HG03571 (cell line): ENCODE data around the gene ANKRD16.

Experiments used
- ATAC-seq: cut with Tn5 transposase; IDR thresholded peaks from one replicate; pipeline ENCODE4 v1.9.1; 2021; ENCODE audit not compliant: unreplicated experiment

ANKRD16 gene

DNA sequence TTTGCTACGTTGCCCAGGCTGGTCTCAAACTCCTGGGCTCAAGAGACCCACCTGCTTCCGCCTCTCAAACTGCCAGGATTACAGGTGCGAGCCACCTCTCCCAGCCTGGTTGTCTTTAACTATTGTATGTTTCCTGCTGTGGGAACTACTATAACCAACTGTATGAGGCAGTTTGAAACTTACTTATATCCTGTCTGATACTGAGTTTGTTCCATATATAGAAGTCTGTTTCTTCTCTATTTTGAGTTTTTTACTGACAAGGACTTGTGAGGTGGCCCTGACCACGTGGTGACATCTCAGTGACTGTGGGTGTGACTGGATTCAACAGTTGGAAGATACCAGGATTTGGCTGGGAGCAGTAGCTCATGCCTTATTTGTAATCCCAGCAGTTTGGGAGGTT is 14.5 kb upstream of the ANKRD16 start:
- ATAC-seq = peak; percentile 94

DNA sequence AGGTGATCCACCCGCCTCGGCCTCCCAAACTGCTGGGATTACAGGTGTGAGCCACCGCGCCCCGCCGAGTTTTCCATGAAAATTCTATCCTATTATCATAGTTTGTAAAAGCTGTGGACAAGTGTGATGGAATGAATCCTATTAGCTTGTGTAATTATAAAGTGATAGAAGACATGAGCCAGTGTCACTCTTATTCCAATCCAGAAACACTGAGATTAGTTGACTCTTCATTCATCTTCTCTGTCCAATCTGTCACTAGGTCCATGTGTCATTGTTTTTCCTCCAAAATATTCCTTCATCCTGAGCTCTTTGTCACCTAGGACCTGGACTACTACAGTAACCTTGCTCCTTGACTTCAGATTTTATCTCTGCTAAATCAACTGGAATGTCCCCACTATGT is 13.9 kb upstream of the ANKRD16 start:
- no peak for ATAC-seq

DNA sequence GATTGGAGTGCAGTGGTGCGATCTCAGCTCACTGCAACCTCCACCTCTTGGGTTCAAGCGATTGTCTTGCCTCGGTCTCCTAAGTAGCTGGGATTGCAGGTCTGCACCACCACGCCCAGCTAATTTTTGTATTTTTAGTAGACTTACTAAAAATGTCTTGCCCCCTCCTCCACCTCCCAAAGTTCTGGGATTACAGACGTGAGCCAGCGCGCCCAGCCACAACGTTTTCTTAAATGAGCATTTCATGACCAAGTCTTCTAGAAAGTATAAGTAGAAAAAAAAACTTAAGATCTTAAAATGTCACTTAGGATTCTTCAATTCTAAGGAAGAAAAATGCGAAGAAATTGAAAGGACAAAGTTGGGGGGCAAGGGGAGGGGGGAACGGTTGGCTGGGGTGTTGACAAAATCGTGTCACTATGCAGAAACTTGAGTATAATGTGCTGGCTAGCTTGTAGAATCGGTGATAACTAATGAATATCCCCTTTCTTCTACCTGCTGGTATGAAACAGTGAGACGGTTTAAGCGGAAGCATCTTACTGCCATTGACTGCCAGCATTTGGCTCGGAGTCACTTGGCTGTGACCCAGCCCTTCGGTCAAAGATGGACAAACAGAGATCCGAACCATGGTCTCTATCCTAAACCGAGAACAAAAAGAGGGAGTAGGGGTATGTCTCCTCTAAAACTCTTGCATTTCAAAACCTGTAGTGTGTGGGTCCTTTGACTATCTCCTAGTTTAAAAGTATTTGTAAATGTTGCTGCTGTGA is 13.0 kb upstream of the ANKRD16 start:
- ATAC-seq = no peak

DNA sequence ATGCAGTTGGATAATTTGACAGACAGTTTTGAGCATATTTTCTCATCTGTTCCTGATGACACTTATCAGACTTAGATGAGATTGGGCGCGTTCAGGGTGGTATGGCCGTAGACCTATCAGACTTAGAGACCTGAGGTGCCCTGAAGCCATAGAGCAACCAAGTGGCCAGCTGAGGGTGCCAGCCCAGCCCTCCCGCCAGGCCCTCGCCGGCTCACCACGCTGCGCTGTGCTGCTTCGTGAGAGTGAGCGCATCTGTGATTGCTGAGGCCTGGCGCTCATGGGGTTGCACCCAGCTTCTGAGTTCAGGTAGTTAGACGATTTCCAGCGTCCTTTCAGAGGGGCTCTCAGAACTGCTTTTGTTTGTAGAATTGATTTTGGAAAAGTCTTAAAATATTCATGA is 10.6 kb upstream of the ANKRD16 start:
- ATAC-seq = no peak

DNA sequence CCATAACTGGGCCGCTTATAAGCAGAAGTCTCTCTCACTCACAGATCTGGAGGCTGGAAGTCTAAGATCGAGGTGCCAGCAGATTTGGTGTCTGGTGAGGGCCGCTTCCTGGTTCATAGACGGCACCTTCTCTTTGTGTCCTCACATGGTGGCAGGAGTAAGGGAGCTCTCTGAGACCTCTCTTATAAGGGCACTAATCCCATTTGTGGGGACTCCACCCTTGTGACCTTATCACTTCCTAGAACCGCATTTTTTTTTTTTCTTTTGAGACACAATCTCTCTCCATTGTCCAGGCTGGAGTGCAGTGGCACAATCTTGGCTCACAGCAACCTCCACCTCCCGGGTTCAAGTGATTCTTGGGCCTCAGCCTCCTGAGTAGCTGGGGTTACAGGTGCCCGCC is 8.5 kb upstream of the ANKRD16 start:
- no peak for ATAC-seq

DNA sequence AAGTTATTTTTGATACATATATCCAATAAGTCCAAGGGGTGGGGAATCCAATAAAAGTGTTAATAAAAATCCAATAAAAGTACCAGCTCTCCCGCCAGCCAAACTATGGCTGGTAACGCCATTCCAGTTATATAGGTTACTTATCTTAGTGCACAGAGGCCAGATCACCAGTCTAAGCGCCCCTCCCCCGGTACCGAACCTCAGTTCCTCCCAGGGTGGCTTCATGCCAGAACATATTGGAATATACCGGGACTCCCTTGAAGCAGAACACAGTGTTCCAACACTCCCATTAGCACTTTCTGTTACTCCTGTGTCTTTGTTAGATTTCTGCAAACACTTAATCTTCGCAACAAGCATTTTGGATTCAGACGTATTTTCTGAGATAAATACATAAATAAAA is 7.8 kb upstream of the ANKRD16 start:
- ATAC-seq = no peak

DNA sequence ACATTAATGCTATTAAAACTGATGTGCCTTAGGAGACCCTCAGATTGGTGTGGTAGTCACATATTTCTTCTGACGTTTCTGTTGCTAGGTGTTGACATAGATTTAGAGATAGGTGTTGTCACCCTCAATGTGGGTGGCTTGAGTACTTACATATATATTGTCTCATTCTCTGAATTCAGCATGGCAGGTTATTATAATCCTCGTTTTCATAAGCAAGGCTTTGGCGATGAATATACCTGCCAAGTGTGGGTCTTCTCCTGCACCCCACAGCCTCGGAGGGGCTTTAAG is 7.3 kb upstream of the ANKRD16 start:
- ATAC-seq = no peak

DNA sequence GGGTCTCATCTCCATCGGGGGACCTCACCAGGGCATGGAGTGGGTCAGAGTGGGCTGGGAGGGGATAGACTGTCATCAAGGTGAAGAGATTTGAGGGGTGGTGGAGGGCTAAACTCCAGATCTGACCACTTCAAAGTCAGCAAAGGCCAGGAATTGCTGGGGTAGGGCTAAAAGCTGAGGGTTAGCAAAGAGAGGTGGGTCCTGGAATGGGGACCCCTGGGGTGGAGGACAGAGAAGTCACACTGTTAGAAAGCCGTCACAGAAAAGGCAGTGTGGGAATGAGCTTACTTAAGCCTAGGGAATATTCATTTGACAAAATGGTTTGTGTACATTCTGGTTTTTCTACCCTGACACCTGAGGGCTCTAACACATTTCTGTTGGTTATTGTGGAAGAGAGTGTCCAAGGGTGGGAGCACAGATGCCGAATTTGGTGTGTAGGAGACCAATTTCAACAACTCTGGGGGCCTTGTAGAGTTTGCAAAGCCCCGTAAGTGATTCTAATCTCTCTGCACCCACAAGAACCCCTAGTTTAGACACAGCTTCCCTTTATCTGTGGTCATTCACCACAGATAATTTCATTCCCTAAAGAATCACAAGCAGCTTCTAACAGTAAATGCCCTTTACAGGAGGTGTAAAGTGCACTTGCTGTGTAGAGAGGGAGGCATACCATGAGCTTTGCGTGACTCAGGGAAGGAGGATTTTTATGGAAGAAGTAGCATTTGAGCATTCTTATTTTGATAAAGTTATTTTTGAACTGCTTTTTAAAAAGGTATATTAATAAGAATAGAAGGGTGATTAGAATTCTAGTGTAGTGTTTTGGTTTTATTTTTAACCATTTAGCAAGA is 6.7 kb upstream of the ANKRD16 start:
- no peak for ATAC-seq

DNA sequence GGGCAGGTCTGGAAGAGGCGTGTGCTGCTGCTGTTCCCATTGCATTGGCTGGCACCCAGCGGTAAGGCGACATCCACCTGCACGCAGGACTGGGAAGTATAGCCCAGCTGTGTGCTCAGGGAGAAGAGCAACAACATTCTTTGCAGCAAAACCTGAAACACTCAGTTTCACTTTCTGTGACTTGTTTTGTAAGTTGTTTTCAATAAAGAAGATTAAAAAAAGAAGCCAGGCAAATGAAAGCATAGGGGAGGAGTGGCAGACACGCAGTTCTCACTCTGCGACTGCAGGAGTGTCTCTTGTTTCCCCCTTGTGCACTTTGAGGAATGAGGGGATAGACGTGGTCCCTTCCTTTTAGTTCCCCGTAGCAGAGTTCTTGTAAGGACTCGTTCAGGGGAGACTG is 6.1 kb upstream of the ANKRD16 start:
- ATAC-seq = peak; percentile 52

DNA sequence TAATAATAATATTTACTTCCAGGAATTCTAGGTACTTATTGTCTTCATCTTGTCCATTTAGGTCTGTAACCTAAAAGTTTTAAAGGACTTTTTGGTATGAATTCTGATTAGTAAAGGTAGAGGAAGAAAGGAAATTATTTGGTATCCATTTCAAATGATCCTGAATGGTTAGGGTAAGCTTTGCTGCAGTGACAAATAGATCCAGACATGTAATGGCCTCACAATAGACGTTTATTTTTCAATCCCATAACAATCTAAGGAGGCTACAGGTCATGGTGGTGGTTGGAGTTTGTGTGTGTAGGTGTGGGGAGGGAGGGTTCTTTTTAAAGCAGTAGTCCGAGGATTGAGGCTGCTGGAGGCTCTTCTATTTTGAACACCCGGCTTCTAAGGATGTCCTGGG is 5.7 kb upstream of the ANKRD16 start:
- ATAC-seq = no peak

DNA sequence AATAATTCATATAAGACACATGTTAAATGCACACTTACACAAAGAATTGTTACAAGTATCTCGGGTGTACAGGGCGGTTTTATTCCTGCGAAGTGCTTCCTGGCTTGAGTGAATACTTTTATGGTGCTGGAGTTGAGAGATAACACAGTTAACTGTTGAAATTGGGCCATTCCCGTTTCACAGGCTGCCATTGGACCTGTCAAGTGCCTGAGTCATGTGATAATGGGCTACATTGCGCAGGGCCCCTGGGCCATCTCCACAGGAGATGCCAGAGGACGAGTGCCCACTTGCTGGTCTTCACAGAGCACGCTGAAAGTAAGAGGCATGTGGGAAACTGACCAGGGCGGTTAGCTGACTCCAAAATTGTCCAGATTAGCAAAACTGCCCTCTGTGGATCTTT is 5.2 kb upstream of the ANKRD16 start:
- no peak for ATAC-seq

DNA sequence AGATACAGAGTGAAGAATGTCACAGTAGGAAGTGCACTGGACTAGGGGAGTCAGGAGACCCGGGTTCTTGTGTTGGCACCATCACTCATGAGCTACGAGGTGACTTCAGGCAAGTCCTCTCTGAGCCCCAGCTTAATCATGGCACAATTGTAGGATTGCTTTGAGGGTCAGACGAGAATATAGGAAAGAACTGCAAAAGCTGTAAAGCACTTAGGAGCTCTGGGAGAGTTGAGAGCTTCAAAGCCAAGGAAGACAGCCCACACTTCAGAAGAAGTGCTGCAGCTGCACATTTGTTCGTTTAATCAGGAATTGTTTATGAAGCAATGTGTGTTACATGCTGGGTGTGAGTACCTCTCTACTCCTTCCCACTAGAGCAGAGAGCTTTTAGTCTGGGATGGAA is 4.7 kb upstream of the ANKRD16 start:
- ATAC-seq = no peak

DNA sequence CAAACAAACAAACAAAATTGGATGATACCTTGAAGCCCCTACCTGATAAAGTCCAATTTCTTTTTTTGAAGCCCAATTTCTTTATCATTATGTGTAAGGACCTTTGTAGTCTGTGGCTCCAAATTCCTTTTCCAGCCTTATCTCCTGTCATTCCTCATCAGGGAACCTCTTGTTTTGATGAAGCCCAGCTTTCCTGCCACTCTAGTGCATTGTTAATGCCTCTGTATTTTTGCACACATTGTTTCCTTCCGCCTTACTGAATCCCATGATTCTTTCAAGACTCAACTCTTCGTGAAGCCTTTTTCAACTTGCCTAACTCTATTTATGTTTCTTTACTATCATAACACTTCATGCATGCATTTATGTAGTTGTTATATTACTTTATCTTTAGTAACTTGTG is 3.6 kb upstream of the ANKRD16 start:
- ATAC-seq = no peak

DNA sequence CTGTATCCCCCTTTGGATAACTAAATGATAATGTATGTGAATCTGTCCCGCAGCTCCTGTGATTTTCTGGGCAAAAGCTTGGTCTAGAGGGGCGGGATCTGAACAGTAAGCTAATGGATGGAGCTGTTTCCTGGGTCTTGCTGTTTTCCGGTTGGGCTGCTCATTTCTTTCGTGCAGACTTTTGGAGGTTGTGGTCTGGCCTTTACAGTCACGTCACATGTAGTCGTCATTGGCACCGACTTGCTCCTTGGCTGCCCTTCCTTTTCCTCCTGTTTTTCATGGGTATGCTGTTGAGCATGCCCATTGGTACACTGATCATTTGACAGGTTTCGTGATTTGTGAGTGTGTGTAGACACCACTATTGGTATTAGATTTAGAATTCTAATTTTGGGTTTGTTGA is 2.3 kb upstream of the ANKRD16 start:
- ATAC-seq = no peak

DNA sequence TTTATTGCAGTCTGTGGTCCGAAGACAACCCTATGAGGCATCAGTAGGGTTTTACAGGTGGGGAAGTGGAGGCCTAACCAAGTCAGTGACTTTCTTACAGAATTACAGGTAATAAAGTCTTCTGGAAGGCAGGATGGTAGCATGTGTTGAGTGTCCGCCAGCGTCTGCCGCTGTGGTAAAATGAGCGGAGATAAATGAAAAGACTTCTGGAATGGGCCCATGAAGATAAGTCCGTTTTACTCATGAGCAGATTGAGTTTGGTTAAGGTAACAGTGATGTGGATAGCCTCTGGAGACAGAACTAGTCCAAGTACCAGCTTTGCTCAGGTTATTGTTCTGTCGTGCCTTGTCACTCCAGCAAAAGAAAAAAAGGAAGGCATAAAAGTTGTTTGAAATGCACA is 1.3 kb upstream of the ANKRD16 start:
- no peak for ATAC-seq

DNA sequence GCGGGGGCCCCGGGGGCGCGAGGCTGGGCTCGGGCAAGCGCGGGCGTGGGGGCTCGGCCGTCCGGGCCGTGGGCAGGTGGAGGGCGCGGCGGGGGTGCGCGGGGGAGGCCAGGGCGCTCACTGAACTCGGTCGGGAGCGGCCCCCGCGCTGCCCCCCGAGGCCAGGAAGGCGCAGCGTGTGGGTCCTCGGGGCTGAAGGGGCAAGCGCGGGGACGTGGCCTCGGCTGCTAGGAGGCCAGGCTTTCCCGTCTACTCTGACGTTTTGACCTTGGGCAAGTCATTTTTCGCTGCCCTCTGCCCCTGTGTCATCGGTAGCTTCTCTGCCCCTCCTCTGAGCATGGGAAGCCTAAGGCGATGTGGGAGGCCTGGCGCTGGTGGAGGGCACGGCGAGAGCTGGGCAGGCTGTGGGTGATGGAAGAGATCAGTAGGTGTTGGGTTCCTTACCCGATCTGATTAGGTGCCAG is 791 bp upstream of the ANKRD16 start:
- ATAC-seq = peak; percentile 1

DNA sequence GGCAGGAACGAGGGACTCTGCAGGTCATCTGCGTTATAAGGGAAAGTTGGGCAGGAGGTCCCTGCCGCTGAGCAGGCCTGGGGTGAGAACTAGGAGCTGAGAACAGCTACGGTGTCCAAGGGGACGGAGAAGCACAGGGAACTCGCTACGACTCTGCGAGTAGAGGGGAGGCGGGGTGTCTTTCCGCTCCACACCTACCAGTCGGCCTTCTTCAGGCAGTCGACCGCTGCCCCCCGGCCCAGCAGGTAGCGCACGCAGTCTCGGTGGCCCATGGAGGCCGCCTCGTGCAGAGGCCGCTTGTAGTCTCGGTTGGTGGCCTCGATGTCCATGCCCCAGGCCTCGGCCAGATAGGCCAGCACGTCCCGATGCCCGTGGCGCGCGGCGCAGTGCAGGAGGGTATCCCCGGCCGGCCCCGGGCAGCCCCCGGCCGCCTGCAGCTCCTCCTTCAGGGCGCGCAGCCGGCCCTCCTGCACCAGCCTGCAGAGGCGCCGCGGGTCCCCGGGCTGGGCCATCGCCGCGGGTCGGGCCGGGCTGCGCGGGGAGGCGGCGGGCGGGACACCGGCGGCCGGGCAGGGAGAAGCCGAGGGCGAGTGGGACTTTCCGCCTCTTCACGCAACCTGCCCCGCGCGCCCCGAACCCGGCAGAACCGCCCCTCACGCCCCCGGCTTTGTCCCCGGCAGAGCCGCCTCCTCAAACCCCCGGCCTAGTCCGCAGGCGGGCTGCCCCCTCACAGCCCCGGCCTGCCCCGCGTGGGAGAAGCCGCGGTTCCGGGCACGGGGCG is 660 bp downstream of the ANKRD16 start:
- ATAC-seq = peak; percentile 26

DNA sequence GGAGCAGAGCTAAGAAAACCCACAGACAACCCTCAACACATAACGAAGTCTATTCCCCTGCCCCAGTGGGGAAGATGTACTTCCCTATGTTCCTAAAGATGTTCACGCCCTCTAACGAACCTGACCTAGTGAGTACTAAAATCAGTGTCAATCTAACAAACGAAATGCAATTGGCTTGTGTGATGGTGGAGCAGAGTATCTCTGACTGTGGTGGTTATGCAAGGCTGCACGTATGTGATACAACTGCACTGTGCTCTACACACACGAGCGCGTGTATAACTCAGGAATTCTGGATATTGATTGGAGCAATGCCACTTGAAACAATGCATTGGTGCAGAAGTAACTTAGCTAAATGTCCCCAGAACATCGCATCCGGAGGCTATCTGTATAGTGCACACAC is 1.3 kb downstream of the ANKRD16 start:
- ATAC-seq = no peak

DNA sequence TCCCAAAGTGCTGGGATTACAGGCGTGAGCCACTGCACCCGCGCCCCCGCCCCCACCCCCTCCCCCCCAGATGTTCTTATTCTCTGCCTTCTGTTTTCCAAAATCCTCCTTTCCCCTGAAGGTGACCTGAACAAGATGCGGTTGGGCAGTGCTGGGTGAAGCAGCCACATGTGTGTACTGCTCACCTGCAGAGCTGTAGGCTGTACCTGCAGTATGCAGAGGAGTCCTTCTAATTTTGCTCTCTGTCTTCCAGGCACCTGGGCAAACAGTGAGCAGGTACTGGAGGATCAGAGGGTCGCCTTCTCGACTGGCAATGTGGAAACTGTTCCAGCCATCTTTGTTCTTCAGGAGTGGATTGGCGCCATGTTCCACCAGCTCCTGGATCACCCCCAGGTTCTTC is 2.1 kb downstream of the ANKRD16 start:
- no peak for ATAC-seq

DNA sequence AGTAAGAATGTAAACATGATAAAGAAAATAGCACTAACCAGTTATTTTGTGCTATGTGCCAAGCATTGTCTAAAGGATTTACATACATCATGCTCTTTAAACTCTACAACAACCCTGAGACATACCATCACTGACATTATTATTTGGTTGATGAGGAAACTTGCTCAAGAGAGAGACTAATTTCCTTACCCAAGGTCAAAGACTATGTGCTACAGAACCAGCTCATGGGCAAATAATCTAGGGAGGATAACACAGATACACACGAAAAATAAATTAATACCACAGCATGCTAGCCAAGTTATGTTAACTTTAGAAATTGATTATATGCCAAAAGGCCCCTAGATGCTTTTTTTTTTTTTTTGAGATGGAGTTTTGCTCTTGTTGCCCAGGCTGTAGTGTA is 2.7 kb downstream of the ANKRD16 start:
- no peak for ATAC-seq

DNA sequence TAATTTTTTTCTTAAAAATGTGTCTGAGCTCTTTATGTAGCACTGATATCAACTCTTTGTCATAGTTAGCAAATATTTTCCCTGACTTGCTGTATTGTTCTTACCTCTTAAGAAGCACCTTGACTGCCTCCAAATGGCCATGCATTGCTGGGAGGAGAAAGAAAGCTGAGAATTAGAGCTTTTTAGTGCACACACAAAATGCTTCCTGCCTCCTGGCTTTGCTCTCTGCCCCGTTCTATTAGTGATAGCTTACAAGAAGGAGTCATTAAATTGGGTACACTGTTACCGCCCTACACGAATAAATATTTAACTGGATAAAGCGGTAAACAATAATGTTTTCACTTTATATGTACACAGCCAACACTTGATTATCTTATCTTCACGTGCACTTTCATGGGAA is 4.1 kb downstream of the ANKRD16 start:
- ATAC-seq = no peak

DNA sequence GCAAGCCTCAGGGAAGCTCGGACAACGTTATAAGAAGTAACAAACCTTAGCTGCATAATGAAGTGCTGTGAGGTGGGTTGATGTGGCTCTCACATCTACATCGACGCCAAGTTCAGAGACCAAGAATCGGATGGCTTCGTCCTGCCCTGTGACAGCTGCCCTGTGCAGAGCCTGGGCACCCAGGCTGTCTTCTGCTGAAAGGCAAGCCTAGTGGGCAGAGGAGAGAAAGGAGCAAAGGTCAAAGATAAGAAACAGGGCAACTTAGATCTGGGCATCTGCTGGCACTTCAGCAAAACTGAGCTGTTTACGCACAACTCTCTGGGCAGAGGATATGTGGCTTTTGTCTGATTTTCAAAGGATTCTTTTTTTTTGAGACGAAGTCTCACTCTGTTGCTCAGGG is 6.7 kb downstream of the ANKRD16 start:
- no peak for ATAC-seq
